Measurements from ENCODE around the gene CDH12. TPM values are rescaled to one million over a fixed set of nuclear protein-coding genes. Genes with fewer than 3 reads are reported as not detected.
A peak's percentile ranks its signal among the peaks of the same experiment; 100 is the strongest.

Gene CDH12
- total and polyA plus RNA-seq, 4 donors, result 5.8 to 29.9 (median 8.2) TPM

GRCh38 chr5:21818370-21818720 is 1034.8 kb downstream of the CDH12 start:
- Histone ChIP-seq H3K27ac (ENCODE audit: low read depth, low read length) (no peak overlapping the region), H3K36me3 (ENCODE audit: control insufficient read depth, insufficient read depth, low read length) (no peaks in the 10 kb centered on the region), H3K9me3 (ENCODE audit: control insufficient read depth, insufficient read depth, low read length) (no peaks in the 10 kb centered on the region), H3K4me1 (ENCODE audit: control insufficient read depth, insufficient read depth, low read length) (no peaks in the 10 kb centered on the region), H3K4me3 (ENCODE audit: low read depth, low read length) (no peak overlapping the region), H3K27me3 (ENCODE audit: control insufficient read depth, insufficient read depth, low read length) (no peaks in the 10 kb centered on the region)
- DNase-seq (ENCODE audit: low read depth in 4 of 6, low spot score in 6 of 6), result no peak
- WGBS (ENCODE audit: insufficient coverage), result no CpG with 5 or more reads among the region's 1 CpG

GRCh38 chr5:21817668-21818369 is 1035.3 kb downstream of the CDH12 start:
- no peaks in the 10 kb centered on the region for H3K9me3 ChIP-seq (ENCODE audit: control insufficient read depth, insufficient read depth, low read length)
- no peak overlapping the region for H3K4me3 ChIP-seq (ENCODE audit: low read depth, low read length)
- H3K27me3 ChIP-seq (ENCODE audit: control insufficient read depth, insufficient read depth, low read length), result no peaks in the 10 kb centered on the region
- DNase-seq (ENCODE audit: low read depth in 4 of 6, low spot score in 6 of 6), result peak in 2 of 6 donors; percentile 21 to 67
- H3K4me1 ChIP-seq (ENCODE audit: control insufficient read depth, insufficient read depth, low read length), result no peaks in the 10 kb centered on the region
- no CpG with 5 or more reads among the region's 5 CpGs for WGBS (ENCODE audit: insufficient coverage)
- no peak overlapping the region for H3K27ac ChIP-seq (ENCODE audit: low read depth, low read length)
- no peaks in the 10 kb centered on the region for H3K36me3 ChIP-seq (ENCODE audit: control insufficient read depth, insufficient read depth, low read length)

- Histone ChIP-seq H3K27me3 (ENCODE audit: control insufficient read depth, insufficient read depth, low read length) (no peaks in the 10 kb centered on the region), H3K4me1 (ENCODE audit: control insufficient read depth, insufficient read depth, low read length) (no peaks in the 10 kb centered on the region), H3K9me3 (ENCODE audit: control insufficient read depth, insufficient read depth, low read length) (no peaks in the 10 kb centered on the region), H3K36me3 (ENCODE audit: control insufficient read depth, insufficient read depth, low read length) (no peaks in the 10 kb centered on the region), H3K4me3 (ENCODE audit: low read depth, low read length) (no peak overlapping the region), H3K27ac (ENCODE audit: low read depth, low read length) (no peak overlapping the region)
- DNase-seq (ENCODE audit: low read depth in 4 of 6, low spot score in 6 of 6), result peak in 2 of 6 donors; percentile 59 to 73
- WGBS (ENCODE audit: insufficient coverage), result no CpG with 5 or more reads among the region's 5 CpGs
These were observed 1042.3 kb downstream of the CDH12 start for GRCh38 chr5:21810737-21811316.

GRCh38 chr5:21809611-21810010 is 1043.5 kb downstream of the CDH12 start:
- H3K27me3 ChIP-seq (ENCODE audit: control insufficient read depth, insufficient read depth, low read length), result no peaks in the 10 kb centered on the region
- H3K27ac ChIP-seq (ENCODE audit: low read depth, low read length), result no peak overlapping the region
- H3K36me3 ChIP-seq (ENCODE audit: control insufficient read depth, insufficient read depth, low read length), result no peaks in the 10 kb centered on the region
- no peak for DNase-seq (ENCODE audit: low read depth in 4 of 6, low spot score in 6 of 6)
- H3K4me3 ChIP-seq (ENCODE audit: low read depth, low read length), result no peak overlapping the region
- WGBS (ENCODE audit: insufficient coverage), result no CpG with 5 or more reads among the region's 2 CpGs
- no peaks in the 10 kb centered on the region for H3K9me3 ChIP-seq (ENCODE audit: control insufficient read depth, insufficient read depth, low read length)
- no peaks in the 10 kb centered on the region for H3K4me1 ChIP-seq (ENCODE audit: control insufficient read depth, insufficient read depth, low read length)

GRCh38 chr5:21807953-21808352 is 1045.2 kb downstream of the CDH12 start:
- no peak overlapping the region for H3K27ac ChIP-seq (ENCODE audit: low read depth, low read length)
- H3K4me1 ChIP-seq (ENCODE audit: control insufficient read depth, insufficient read depth, low read length), result no peaks in the 10 kb centered on the region
- no peak for DNase-seq (ENCODE audit: low read depth in 4 of 6, low spot score in 6 of 6)
- H3K27me3 ChIP-seq (ENCODE audit: control insufficient read depth, insufficient read depth, low read length), result no peaks in the 10 kb centered on the region
- WGBS (ENCODE audit: insufficient coverage), result 87% methylated on average over 3 of the region's 5 CpGs
- H3K9me3 ChIP-seq (ENCODE audit: control insufficient read depth, insufficient read depth, low read length), result no peaks in the 10 kb centered on the region
- no peak overlapping the region for H3K4me3 ChIP-seq (ENCODE audit: low read depth, low read length)
- no peaks in the 10 kb centered on the region for H3K36me3 ChIP-seq (ENCODE audit: control insufficient read depth, insufficient read depth, low read length)

GRCh38 chr5:21806943-21807342 is 1046.2 kb downstream of the CDH12 start:
- no peaks in the 10 kb centered on the region for H3K36me3 ChIP-seq (ENCODE audit: control insufficient read depth, insufficient read depth, low read length)
- WGBS (ENCODE audit: insufficient coverage), result 86% methylated on average over 1 of the region's 1 CpG
- no peaks in the 10 kb centered on the region for H3K27me3 ChIP-seq (ENCODE audit: control insufficient read depth, insufficient read depth, low read length)
- no peak for DNase-seq (ENCODE audit: low read depth in 4 of 6, low spot score in 6 of 6)
- no peaks in the 10 kb centered on the region for H3K9me3 ChIP-seq (ENCODE audit: control insufficient read depth, insufficient read depth, low read length)
- no peak overlapping the region for H3K4me3 ChIP-seq (ENCODE audit: low read depth, low read length)
- H3K27ac ChIP-seq (ENCODE audit: low read depth, low read length), result no peak overlapping the region
- no peaks in the 10 kb centered on the region for H3K4me1 ChIP-seq (ENCODE audit: control insufficient read depth, insufficient read depth, low read length)

GRCh38 chr5:21806271-21806670 is 1046.9 kb downstream of the CDH12 start:
- no peaks in the 10 kb centered on the region for H3K4me1 ChIP-seq (ENCODE audit: control insufficient read depth, insufficient read depth, low read length)
- DNase-seq (ENCODE audit: low read depth in 4 of 6, low spot score in 6 of 6), result no peak
- WGBS (ENCODE audit: insufficient coverage), result no CpG with 5 or more reads among the region's 3 CpGs

GRCh38 chr5:21802869-21803490 is 1050.2 kb downstream of the CDH12 start:
- peak; percentile 17 to 90 (median 38) for DNase-seq (ENCODE audit: low read depth in 4 of 6, low spot score in 6 of 6)
- Histone ChIP-seq H3K4me1 (ENCODE audit: control insufficient read depth, insufficient read depth, low read length) (no peaks in the 10 kb centered on the region), H3K4me3 (ENCODE audit: low read depth, low read length) (no peak overlapping the region), H3K27ac (ENCODE audit: low read depth, low read length) (no peak overlapping the region), H3K27me3 (ENCODE audit: control insufficient read depth, insufficient read depth, low read length) (no peaks in the 10 kb centered on the region), H3K9me3 (ENCODE audit: control insufficient read depth, insufficient read depth, low read length) (no peaks in the 10 kb centered on the region), H3K36me3 (ENCODE audit: control insufficient read depth, insufficient read depth, low read length) (no peaks in the 10 kb centered on the region)
- no CpG with 5 or more reads among the region's 4 CpGs for WGBS (ENCODE audit: insufficient coverage)

More at GRCh38 chr5:21806271-21806670, 1046.9 kb downstream of the CDH12 start:
- H3K36me3 ChIP-seq (ENCODE audit: control insufficient read depth, insufficient read depth, low read length), result no peaks in the 10 kb centered on the region
- H3K4me3 ChIP-seq (ENCODE audit: low read depth, low read length), result no peak overlapping the region
- no peak overlapping the region for H3K27ac ChIP-seq (ENCODE audit: low read depth, low read length)
- no peaks in the 10 kb centered on the region for H3K9me3 ChIP-seq (ENCODE audit: control insufficient read depth, insufficient read depth, low read length)
- H3K27me3 ChIP-seq (ENCODE audit: control insufficient read depth, insufficient read depth, low read length), result no peaks in the 10 kb centered on the region

GRCh38 chr5:21802100-21802499 is 1051.0 kb downstream of the CDH12 start:
- H3K9me3 ChIP-seq (ENCODE audit: control insufficient read depth, insufficient read depth, low read length), result no peaks in the 10 kb centered on the region
- no peaks in the 10 kb centered on the region for H3K36me3 ChIP-seq (ENCODE audit: control insufficient read depth, insufficient read depth, low read length)
- DNase-seq (ENCODE audit: low read depth in 4 of 6, low spot score in 6 of 6), result no peak
- H3K4me3 ChIP-seq (ENCODE audit: low read depth, low read length), result no peak overlapping the region
- WGBS (ENCODE audit: insufficient coverage), result 93% methylated on average over 9 of the region's 10 CpGs
- no peak overlapping the region for H3K27ac ChIP-seq (ENCODE audit: low read depth, low read length)
- H3K4me1 ChIP-seq (ENCODE audit: control insufficient read depth, insufficient read depth, low read length), result no peaks in the 10 kb centered on the region
- H3K27me3 ChIP-seq (ENCODE audit: control insufficient read depth, insufficient read depth, low read length), result no peaks in the 10 kb centered on the region

- Histone ChIP-seq H3K36me3 (ENCODE audit: control insufficient read depth, insufficient read depth, low read length) (no peaks in the 10 kb centered on the region), H3K4me3 (ENCODE audit: low read depth, low read length) (no peak overlapping the region), H3K4me1 (ENCODE audit: control insufficient read depth, insufficient read depth, low read length) (no peaks in the 10 kb centered on the region), H3K27me3 (ENCODE audit: control insufficient read depth, insufficient read depth, low read length) (no peaks in the 10 kb centered on the region), H3K9me3 (ENCODE audit: control insufficient read depth, insufficient read depth, low read length) (no peaks in the 10 kb centered on the region), H3K27ac (ENCODE audit: low read depth, low read length) (no peak overlapping the region)
- WGBS (ENCODE audit: insufficient coverage), result no CpG with 5 or more reads among the region's 2 CpGs
- DNase-seq (ENCODE audit: low read depth in 4 of 6, low spot score in 6 of 6), result no peak
These were observed 1060.4 kb downstream of the CDH12 start for GRCh38 chr5:21792748-21793147.
